OCI-LY1 (cell line): Measurements from ENCODE around the gene KIF21A.

Source experiments
- CTCF ChIP-seq: fragments of 200-600 bp; sonication (generic), shearing (Covaris generic); IDR thresholded peaks from 2 replicates; pipeline ENCODE4 v1.5.1; 2017; ENCODE audit warnings: mild to moderate bottlenecking, antibody characterized with exemption, low read length, moderate library complexity, mixed read lengths
- EZH2 ChIP-seq: fragments of 200-600 bp; sonication (generic), shearing (Covaris generic); IDR thresholded peaks from 2 replicates; pipeline ENCODE4 v1.8.0; 2017; ENCODE audit warnings: borderline replicate concordance, mixed run types, mild to moderate bottlenecking, antibody characterized with exemption, low read length, moderate library complexity, mixed read lengths

DNA sequence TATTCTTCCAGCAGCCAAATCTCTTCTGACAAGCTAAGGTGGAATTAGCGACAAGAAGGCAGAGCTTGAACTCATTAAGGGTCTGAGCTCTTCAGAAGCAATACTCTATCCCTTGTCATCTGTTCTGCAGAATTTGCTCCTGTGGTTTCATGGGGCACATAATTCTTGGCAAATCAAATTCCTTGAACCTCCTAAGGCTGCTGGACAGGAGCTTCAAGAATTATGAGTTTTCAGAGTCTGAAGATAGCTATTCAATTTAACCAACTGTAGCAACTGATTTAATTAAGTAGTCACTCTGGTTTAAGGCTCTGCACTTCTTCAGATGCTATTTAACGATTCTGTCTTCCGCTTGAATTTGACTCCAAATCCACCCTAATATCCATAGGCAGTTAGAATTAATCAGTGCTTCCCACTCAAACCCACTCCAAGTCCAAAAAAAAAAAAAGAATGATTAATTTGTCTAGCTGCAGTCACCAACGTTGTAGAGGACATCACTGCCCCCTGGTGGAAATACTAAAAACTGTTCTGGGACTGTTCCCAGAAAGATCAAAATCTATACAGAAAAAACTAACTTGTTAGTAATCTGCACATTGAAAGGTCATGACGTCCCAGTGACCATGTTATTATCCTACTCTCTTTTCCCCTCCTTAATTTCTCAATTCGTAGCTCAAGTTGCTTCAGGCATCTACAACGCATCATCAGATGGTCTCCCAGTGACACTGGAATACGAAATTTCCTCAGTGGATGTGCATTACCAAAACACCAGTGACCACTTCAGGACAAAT lies 169.9 kb downstream of the KIF21A start:
- no peak for TF ChIP-seq EZH2
- peak; percentile 72 for TF ChIP-seq CTCF
